Stimulated activated naive CD8-positive, alpha-beta T cell treated with anti-CD3 and anti-CD28 coated beads, Interleukin-15, Interleukin-2, amounts not matched to agents 100 U/mL and 50 U/mL, for 24 hours (primary cell): ENCODE data around the gene CRYGC.
"Not testable (repeated sequence)": the region's sequence is repeated elsewhere in the genome, so short reads cannot be mapped to it uniquely, and the experiment has no call there.

Experiments used
- ATAC-seq: fragments of 150-1000 bp; cut with Tn5 transposase; one replicate; pipeline ENCODE4 v1.10.0; 2021
- DNase-seq: peaks from one replicate; pipeline ENCODE4 v3.0.0; 2021

The CRYGC gene, protein sequence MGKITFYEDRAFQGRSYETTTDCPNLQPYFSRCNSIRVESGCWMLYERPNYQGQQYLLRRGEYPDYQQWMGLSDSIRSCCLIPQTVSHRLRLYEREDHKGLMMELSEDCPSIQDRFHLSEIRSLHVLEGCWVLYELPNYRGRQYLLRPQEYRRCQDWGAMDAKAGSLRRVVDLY

DNA sequence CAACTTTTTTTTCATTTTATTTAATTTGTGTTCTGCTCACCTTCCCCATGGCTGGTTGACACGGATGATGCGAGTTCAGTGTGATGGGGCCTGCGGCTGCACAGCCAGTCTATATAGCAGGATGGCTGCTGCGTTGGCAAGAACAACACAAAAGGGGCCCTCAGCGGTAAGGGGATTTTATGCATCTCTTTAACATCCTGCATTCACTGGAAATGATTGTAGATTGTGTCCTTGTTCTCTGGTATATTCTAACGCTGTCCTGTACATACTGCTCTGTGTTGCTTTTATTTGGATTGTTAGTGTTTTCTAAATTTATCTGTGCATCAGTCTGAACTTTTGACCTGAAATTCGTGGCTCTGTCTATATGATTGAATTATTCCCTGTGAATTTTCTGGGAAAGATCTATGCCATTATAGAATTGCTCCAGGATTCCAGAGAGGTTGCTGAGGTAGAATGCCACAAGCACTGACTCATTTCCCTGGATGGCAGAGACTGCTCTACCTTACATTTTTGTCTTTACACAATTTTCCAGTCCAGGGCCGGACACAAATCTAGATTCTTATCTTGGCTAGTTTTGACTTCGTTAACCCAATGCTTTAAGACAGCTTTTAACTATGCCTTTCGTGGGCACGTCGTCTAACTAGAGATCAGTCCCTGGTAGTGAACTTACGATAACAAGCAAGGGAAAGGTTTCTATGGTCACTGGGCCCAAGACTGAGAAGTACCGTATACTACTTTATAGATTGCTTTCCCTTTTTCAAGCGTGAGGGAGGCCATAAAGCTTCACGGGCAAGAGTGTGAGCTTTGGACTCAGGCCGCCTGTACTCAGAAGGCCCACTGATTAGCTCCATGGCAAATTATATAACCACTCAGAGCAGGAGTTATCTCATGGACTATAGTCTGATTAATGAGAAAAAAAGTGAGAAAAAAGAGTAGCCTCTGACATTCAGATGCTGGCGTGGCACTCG, at the start of gene CRYGC:
Gene CRYGC, minus strand, starts transcription at position 85 of the 968 bp plus-strand sequence. Its CDS starts 36 bp downstream, at position 49.
- ATAC-seq = no peak
- DNase-seq = no peak

DNA sequence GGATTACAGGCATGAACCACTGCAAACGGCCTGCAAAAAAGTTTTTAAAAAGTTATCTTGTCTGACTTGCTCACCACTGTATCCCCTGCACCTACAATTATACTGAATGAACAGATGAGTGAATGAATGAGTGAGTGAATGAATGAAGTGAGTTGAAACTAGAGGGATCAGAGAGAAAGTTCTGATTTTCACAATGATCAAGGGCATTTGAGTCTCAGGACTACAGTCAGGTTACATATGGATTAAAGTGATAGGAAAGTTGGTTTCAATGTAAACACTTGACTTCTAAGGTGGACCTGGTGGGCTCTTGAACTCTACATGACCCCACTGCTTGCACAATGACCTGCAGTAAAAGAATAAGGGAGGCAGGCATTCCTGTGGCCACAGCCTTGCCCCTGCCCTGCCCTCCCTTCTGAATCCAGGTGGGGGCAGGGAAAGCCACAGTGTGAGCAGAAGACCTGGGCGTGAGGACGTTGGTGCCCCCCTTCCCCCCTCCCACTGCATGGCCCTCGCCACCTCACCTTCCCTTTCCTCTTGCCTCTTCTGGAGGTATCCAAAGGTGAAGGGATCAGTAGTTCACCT, 49.5 kb upstream of the CRYGC start:
- ATAC-seq = no peak
- no peak for DNase-seq

DNA sequence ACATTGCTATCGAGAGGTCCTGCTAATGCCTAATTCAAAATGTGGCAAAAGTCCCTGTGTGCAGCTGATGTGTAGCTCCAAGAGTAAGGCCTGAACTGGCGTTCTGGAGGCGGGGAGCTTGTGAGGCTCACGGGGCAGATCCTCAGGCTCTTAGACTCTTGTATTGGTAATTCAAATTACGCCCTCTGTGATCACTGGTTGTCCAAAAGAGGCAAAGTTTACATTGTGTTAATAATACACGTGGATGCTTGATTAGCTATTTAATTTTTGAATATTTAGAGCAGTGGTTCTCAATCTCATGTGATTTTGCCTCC, 46.2 kb upstream of the CRYGC start:
- no peak for ATAC-seq
- DNase-seq = no peak

DNA sequence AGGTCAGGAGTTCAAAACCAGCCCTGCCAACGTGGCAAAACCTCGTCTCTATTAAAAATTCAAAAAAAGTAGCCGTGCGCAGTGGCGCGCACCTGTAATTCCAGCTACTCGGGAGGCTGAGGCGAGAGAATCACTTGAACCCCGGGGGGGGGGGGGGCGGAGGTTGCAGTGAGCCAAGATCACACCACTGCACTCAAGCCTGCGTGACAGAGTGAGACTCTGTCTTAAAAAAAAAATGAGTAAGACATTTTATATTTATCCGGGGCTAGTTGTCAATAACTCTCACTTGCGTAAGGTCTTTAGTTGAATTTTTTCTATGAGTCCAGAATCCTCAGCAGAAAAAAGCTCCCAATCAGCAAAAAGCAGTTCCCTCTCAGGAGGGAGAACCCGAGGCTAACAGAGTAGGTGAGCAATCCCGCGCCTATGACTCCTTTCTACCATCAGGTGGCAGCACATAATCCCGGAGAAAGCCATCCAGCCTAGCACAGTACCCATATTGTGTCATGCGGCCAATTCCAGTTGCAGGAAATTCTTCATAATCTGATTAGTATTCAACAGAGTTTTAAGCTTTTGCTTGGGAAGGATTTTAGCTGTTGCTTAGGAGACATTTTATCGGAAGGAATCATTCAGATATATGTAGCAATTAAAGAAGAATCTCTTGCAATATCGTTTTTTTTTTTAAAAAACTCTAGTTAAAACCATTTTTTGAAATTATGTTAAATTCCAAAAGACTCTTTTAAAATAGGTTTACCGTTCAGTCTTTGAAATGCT, 45.6 kb upstream of the CRYGC start:
- ATAC-seq (peak; percentile 97), DNase-seq (peak; percentile 63)

DNA sequence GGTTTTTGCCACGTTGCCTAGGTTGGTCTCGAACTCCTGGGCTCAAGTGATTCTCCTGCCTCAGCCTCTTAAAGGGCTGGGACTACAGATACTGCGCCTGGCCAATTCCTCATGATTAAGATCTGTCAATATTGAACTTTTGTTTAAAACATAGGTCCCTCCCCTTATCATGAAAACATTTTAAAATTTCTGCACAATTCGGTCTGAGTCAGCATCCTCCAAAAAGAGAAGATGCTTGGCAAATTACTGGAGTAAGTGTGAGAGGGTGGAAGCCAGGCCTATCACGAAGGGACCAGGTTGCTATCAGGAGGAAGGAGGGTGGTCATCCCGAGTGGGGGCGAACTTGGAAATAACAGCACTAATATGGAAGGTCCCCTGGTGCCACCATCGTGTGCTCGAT, 44.5 kb upstream of the CRYGC start:
- ATAC-seq = no peak
- no peak for DNase-seq

DNA sequence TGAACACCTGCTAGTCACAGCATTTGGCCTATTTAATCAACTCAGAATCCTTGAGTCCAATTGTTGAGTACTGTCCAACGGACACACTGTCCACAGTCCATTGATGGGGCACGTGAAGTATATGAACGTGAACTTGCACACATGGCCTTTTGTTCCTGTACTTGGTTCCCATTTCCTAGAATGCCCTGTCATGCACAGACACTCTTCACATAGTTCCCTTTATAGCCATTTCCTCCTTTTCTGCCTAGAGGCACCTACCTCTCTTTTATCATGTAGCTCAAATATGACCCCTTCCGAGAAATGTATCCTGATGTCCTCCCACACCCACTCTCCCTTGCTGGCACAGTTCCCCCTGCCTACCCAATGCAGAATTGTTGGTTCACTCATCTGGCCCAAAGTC, 42.5 kb upstream of the CRYGC start:
- ATAC-seq (no peak), DNase-seq (no peak)

DNA sequence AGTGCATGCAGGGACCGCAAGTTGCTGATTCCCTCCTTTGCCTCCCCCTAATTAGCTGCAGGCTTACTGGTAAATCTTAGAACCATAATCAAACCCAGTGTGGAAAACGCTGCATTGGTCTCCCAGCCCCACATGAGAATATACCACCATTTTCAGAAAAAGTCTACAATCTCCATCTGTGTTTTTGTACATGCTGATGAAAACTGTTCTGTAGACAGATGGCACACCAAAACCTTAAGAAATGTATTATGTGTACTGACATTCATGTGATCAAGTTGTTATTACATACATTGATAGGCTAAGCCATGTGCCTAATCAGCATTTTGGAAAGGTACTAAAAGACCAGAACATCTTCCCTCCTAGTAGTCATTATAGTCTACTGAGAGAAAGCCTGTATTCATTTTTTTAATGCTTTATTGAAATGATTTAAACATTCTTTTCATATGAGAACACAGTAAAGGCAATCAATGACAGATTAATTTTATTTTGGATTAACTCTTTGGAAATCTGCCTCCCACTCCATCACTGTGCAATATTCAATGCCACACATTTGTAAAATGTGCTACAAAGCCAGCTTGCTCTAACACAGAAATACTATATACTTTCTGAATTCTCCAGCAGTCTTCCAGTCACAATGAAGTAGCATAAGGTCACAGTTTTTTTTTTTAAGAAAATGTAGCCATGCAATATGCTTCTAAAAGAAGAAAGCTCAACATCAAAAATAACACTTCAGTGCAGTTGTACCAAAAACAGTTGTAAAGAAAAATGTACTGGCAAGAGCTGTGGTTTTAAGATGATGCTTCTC, 35.5 kb upstream of the CRYGC start:
- DNase-seq (no peak), ATAC-seq (no peak)

DNA sequence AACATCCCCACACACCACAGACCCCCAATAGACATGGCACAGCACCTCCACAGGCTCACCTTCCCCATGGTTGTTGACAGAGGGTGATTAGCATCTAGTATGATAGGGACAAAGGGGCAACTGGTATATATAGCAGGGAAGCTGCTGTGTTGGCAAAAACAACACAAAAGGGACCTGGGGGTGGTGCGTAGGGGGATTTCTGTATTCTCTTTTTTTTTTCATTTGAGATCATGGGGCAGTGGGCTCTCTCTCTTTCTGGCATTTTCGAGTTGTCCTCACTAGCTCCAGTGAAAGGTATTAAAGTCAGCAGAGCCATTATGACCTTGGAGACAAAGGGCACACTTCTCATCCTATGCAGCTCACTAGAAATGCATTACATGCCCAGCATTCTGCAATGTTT, 33.9 kb upstream of the CRYGC start, which contains the start of gene CRYGA:
Gene CRYGA, minus strand, starts transcription at position 101 of the 400 bp plus-strand sequence. Its CDS starts 33 bp downstream, at position 68.
- DNase-seq (no peak), ATAC-seq (no peak)

DNA sequence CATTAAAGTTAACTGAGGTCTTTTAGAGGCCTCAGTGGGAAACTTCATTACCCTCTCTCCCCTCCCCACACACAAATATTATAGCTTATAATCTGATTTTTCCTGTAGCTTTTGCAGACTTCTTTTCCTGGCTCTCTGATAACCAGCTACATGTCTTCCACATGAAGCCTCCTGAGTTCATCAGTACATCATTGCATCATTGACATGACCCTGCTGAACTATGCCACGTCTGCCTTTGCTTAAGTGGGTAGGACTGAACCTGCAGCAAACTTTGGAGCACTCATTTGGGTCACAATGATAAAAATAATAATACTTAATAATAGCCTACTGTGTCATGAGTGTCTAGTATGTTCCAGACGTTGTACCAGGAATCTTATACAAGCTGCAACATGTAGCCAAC, 26.8 kb upstream of the CRYGC start:
- ATAC-seq (no peak), DNase-seq (no peak)

DNA sequence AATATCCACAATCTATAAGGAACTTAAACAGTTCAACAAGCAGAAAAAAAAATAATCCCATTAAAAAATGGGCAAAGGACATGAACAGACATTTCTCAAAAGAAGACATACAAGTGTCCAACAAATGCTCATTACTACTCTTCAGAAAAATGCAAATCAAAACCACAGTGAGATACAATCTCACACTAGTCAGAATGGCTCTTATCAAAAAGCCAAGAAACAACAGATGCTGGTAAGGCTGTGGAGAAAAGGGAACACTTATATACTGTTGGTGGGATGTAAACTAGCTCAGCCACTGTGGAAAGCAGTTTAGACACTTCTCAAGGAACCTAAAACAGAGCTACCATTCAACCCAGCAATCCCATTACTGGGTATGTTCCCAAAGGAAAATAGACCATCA, 23.5 kb upstream of the CRYGC start:
- DNase-seq (no peak), ATAC-seq (no peak)

DNA sequence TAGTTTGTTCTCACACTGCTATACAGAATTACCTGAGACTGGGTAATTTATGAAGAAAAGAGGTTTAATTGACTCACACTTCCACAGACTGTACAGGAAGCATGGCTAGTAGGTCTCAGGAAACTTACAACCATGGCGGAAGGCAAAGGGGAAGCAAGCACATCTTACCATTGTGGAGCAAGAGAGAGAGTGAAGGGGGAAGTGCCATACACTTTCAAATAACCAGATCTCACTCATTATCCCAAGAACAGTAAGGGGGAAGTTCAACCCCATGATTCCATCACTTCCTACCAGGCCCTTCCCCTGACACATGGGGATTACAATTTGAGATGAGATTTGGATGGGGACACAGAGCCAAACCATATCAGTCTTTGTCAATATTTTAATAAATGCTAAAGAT, 21.3 kb upstream of the CRYGC start:
- ATAC-seq = no peak
- DNase-seq = no peak

DNA sequence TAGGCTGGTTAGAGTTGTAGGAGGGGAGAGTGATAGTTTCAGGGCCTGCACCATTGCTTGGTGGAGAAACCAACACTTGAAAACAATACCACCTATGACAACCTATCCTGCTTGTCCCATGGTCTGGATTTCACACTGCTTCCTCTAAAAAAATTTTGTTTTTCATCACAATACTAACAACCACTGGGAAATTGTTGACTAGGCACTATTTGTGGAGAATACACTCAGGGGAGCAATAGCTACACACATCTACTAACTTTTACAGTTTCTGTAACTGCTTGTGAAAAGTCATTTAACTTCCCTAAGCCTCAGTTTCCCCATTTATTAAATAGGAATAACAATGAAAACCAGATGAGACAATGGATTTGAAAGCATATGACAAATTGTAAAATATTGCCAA, 20.5 kb upstream of the CRYGC start:
- ATAC-seq (no peak), DNase-seq (no peak)

DNA sequence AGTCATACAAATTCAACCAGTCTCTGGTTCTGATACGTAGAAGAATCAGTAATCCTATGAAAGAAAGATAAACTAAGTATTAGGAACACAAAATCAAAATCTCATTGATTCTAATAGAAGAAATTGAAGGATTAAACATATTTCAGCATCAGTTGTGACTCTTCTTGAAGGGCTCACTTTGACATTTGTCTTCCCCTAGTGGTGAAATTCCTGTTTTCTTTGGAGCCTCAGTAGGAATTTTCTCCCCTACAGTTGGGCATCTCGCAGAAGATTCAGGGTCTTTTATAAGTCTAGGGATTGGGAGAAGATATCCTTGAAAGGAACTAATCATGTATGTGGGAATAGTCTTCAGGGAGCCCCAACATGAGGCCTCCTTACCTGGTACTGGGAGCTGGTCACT, 19.2 kb upstream of the CRYGC start:
- DNase-seq = no peak
- ATAC-seq = no peak

DNA sequence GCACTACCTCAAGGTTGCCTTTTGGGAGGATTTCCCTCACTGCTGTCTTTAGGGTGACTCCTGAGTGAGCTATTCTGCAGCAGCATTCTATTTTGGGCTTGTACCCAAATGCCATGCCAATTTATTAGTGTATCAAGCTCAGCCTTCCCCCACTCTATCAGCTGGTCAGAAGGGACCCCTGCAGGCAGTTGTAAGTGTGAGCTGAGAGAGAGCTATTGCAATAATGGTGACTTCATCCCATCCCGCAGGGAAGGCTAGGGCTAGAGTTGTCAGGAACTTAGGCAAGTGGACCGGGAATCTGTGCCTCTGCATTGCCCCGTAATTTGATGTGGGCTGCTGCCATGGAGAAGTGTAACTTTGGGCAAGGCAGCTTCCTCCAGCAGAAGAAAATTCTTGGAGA, 18.1 kb upstream of the CRYGC start:
- ATAC-seq = no peak
- DNase-seq = no peak

DNA sequence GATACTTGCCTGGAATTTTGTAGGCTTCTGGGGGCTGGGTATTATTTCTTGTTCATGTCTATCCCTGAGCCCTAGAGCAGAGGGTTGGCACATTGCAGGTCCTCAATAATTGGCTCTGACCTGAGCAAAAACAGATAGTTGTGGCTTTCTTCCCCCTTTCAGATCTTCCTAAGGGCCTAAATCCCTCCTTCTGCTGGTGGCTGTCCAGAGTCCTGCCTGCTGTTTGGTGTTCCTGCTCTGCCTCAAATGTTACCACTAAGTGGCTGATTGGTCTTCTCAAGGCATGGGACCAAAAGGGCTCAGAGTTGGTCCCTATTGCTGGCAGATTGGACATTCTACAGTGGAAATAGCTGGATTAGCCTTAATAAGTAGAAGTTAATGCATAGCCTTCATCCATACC, 17.4 kb upstream of the CRYGC start:
- DNase-seq (no peak), ATAC-seq (no peak)

DNA sequence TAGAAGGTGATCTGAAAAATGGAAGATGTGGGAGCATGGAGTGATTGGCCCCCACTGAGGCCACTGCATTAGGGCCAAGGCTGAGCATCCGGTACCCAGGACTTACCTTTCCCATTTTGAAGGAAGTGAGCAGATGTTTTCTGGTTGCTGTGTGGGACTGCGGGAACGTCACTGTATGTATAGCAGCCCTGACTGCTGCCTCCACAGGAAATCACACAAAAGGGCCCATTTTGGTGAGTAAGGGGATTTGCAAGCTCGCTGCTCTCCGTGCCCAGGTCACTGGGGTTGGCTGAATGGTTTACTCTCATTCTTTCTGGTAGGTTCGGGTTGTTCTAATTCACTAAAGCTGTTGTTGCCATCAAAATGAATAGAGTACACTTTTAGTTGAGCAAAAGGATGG, 16.4 kb upstream of the CRYGC start, which contains the start of gene CRYGB:
Gene CRYGB, minus strand, starts transcription at position 153 of the 400 bp plus-strand sequence. Its CDS starts 38 bp downstream, at position 115.
- no peak for ATAC-seq
- DNase-seq = no peak

DNA sequence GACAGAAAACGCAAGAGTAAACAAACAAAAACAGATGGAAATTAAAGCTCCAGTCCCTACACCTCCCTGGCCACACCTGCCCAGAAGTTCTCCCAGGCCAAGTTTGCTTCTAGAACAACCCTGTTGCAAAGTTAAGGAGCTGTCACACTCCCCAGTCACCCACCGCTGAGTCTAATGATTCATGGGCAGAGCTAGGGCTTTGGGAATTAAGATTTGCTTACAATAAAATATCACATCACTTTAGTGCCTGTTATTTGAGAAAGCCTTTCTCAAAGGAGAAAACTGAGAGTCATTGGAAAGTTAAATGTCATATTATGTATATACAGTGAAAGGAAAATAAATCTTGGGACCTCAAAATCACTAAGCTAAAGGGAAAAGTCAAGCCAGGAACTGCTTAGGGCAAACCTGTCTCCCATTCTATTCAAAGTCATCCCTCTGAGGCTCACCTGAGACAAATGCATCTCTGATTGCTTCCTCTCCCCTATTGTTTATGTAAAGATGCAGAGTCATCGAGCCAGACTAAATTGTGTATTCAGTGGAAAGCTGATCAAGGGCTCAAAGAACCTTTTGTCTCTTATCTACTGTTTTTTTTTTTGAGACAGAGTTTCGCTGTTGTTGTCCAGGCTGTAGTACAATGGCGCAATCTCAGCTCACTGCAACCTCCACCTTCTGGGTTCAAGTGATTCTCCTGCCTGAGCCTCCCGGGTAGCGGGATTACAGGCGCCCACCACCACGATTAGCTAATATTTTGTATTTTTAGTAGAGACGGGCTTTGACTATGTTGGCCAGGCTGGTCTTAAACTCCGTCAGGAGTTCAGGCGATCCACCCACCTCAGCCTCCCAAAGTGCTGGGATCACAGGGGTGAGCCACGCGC, 13.5 kb upstream of the CRYGC start:
- no peak for ATAC-seq
- DNase-seq = no peak

DNA sequence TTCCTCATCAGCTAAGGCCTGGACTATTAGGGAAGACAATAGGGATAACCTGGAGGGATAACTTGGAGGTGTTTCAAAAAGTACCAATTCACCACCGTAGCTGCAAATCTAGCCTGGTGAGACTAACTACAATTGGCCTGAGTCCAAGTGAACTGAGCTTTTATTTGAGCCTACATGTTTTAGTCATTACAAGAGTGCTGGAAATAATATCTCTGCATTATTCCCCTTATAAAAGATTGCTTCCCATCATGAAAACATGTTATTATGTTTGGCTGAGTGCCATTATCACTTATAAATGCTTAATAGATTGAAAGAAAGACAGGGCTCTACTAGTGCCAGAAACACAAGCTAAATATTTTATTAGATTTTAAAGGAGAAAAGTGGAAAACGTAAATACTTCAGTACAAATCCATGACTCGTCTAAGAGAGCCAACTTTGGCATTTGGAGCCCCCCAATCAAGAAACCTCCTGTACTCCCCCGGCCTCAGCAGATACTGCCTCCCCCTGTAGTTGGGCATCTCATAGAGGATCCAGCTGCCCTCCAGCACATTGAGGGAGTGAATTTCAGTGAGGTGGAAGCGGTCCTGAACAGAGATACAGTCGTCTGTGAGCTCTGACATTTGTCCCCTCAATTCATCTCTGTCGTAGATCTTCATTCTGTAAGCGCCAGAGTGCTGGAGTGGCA, 12.8 kb upstream of the CRYGC start:
- ATAC-seq = no peak
- DNase-seq = no peak

DNA sequence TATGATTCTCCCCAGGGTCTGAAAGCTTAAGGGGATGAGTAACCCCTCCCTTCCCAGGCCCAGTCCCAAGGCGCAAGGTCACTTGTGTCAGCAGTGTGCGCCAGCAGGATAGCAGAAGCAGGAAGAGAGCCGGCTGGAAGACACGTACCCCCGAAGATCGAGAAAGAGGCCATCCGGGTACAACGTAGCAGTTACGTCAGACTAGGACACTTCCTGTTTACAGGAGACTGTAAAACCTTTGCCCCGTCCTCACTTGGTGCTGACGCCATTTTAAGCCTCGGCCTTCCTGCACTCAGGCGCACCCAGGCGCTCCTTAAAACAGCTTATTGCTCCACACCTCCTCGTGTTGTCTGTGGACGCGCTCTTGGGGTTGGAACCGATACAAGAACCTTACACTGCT, 9.8 kb upstream of the CRYGC start:
- DNase-seq (no peak), ATAC-seq (no peak)

DNA sequence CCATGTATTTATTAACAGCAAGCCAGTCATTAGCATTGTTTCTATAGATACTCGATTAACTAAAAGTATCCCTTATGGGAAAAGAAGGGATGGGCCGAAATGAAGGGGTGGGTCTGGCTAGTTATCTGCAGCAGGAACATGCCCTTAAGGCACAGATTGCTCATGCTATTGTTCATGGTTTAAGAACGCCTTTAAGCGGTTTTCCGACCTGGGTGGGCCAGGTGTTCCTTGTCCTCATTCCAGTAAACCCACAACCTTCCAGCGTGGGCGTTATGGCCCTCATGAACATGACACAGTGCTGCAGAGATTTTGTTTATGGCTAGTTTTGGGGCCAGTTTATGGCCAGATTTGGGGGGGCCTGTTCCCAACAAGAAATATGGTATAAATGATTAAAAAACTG, 8.7 kb upstream of the CRYGC start:
- DNase-seq, ATAC-seq: not testable (repeated sequence)
